Measurements from ENCODE around the gene COPZ2. TPM values are rescaled to one million over a fixed set of nuclear protein-coding genes. Genes with fewer than 3 reads are reported as not detected.
"Not testable (repeated sequence)": the region's sequence is repeated elsewhere in the genome, so short reads cannot be mapped to it uniquely, and the experiment has no call there.

Gene COPZ2, protein sequence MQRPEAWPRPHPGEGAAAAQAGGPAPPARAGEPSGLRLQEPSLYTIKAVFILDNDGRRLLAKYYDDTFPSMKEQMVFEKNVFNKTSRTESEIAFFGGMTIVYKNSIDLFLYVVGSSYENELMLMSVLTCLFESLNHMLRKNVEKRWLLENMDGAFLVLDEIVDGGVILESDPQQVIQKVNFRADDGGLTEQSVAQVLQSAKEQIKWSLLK
- not detected for total RNA-seq
- polyA plus RNA-seq (2013, experiment 1 of 2), result 9.0 TPM
- polyA plus RNA-seq (2013, experiment 2 of 2), result 1.4 TPM
- long read RNA-seq, experiment 1, result 0 reads
- long read RNA-seq, experiment 2, result 0 reads
- long read RNA-seq, experiment 3, result 0 reads
- long read RNA-seq, experiment 4, result 0 reads

DNA sequence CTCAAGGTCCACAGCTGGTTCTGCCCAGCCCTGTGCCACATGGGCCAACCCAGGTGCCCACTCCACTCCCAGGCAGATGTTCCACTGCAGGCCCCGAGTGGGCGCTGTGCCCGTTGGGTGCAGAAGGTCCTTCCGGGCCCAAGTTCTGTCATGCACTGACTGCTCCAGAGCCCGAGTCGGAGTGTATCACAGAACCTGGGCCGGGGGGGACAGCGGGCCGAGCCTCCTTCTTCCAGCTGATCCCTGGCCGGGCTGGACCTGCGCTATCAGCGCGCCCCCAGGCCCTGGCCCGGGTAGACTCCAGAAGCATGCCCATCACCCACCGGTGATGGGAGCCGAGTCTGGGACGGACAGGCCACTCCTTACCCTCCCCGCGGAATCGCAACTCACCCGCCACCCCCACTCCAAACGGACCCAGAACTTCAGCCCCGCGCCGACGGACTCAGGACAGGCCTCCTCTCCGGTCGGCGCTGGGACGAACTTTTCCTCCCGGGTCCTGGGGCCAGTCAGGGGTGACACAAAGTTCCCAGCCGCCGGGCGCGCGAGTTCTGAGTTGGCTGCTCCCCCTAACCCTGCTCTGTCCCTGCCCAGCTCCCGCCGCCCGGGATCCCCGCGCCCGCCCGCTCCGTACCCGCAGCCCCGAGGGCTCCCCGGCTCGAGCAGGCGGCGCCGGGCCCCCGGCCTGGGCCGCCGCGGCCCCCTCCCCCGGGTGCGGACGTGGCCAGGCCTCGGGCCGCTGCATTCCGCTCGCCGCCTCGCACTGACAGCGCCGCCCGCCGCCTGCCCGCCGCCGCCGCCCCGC, at the start of gene COPZ2:
TSS of gene COPZ2 (minus strand) at position 762 of the 802 bp plus-strand sequence. CDS start at position 742, 20 bp downstream.
- Histone ChIP-seq H3K36me3 (ENCODE audit: control insufficient read depth, insufficient read depth, low read length) (no peaks in the 10 kb centered on the region), H3K4me3 (ENCODE audit: low read length) (peak within 1 kb of the TSS; percentile 64), H3K27ac (ENCODE audit: low read depth, low read length) (no peak within 1 kb of the TSS), H3K9ac (ENCODE audit: extremely low read depth, low read length, poor library complexity, severe bottlenecking) (no peak within 1 kb of the TSS), H3K9me3 (ENCODE audit: control insufficient read depth, low read length) (no peaks in the 10 kb centered on the region), H3K27me3 (ENCODE audit: control insufficient read depth, insufficient read depth, low read length, poor library complexity, severe bottlenecking) (peaks cover 44% of the 10 kb centered on the region), H3K4me1 (ENCODE audit: control insufficient read depth, insufficient read depth, low read length) (no peaks in the 10 kb centered on the region)
- WGBS, 2 experiments (ENCODE audit: insufficient coverage in 1 of 2, insufficient read length in 1 of 2), result 11 to 14% methylated on average over 10 to 73 of the region's 73 CpGs
- Mint-ChIP-seq H3K36me3 (ENCODE audit: low read depth) (no peaks in the 10 kb centered on the region), H3K9me3 (no peaks in the 10 kb centered on the region), H3K27ac (no peak within 1 kb of the TSS), H3K4me1 (peaks cover 3% of the 10 kb centered on the region), H3K4me3 (peak within 1 kb of the TSS; percentile 61), H3K27me3 (ENCODE audit: insufficient read depth) (peaks cover 69% of the 10 kb centered on the region)
- TF ChIP-seq, protein P1, sequence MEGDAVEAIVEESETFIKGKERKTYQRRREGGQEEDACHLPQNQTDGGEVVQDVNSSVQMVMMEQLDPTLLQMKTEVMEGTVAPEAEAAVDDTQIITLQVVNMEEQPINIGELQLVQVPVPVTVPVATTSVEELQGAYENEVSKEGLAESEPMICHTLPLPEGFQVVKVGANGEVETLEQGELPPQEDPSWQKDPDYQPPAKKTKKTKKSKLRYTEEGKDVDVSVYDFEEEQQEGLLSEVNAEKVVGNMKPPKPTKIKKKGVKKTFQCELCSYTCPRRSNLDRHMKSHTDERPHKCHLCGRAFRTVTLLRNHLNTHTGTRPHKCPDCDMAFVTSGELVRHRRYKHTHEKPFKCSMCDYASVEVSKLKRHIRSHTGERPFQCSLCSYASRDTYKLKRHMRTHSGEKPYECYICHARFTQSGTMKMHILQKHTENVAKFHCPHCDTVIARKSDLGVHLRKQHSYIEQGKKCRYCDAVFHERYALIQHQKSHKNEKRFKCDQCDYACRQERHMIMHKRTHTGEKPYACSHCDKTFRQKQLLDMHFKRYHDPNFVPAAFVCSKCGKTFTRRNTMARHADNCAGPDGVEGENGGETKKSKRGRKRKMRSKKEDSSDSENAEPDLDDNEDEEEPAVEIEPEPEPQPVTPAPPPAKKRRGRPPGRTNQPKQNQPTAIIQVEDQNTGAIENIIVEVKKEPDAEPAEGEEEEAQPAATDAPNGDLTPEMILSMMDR (conservative IDR thresholded peaks at IDR 0.05), result peak; percentile 70
- peak; percentile 85 for DNase-seq

DNA sequence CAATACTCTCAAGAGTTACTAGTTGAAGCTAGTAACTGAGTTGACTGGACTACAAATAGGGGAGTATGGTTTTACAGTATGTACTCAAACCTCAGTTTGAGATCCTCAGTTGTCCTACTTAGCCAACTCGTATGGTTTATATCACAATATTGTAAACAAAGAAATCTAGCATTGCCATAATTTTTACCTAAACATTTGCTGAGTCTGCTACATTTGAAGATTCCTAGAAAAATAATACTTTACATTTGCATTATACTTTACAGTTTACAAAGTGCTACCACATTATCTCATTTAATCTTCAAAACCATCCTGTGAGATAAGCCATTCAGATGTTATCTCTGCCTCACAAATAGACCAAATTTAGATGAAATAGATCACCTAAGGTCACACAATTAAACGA, 47.3 kb upstream of the COPZ2 start:
- 84 to 100% methylated on average over 2 of the region's 2 CpGs for WGBS, 2 experiments (ENCODE audit: insufficient coverage in 1 of 2, insufficient read length in 1 of 2)
- H3K36me3 Mint-ChIP-seq (ENCODE audit: low read depth), result peaks cover 10% of the 10 kb centered on the region
- no peak overlapping the region for H3K27ac Mint-ChIP-seq

DNA sequence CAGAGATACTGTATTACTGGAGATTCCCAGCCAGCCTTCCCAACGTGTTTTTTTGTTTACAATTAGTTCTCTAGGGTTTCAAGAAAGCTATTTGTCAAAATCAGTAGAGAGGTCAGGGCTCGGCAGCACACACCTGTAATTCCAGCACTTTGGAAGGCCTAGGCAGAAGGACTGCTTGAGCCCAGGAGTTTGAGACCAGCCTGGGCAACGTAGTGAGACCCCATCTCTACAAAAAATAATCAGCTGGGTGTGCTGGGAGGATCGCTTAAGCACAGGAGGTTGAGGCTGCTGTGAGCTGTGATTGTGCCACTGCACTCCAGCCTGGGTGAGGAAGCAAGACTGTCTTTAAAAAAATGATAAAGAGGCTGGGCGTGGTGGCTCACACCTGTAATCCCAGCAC, 44.3 kb upstream of the COPZ2 start:
- H3K4me3 Mint-ChIP-seq, result no peak overlapping the region
- H3K27ac Mint-ChIP-seq, result peak overlapping the region; percentile 66
- no peak overlapping the region for H3K27ac ChIP-seq (ENCODE audit: low read depth, low read length)
- DNase-seq, result no peak
- 83 to 93% methylated on average over 4 to 5 of the region's 5 CpGs for WGBS, 2 experiments (ENCODE audit: insufficient coverage in 1 of 2, insufficient read length in 1 of 2)
- TF ChIP-seq, protein P1 (conservative IDR thresholded peaks at IDR 0.05), result no peak
- H3K4me3 ChIP-seq (ENCODE audit: low read length), result no peak overlapping the region
- H3K4me1 ChIP-seq (ENCODE audit: control insufficient read depth, insufficient read depth, low read length), result no peaks in the 10 kb centered on the region
- H3K36me3 ChIP-seq (ENCODE audit: control insufficient read depth, insufficient read depth, low read length), result peaks cover 3% of the 10 kb centered on the region
- H3K27me3 ChIP-seq (ENCODE audit: control insufficient read depth, insufficient read depth, low read length, poor library complexity, severe bottlenecking), result no peaks in the 10 kb centered on the region
- no peak overlapping the region for H3K9ac ChIP-seq (ENCODE audit: extremely low read depth, low read length, poor library complexity, severe bottlenecking)
- H3K9me3 ChIP-seq (ENCODE audit: control insufficient read depth, low read length), result no peaks in the 10 kb centered on the region
- H3K36me3 Mint-ChIP-seq (ENCODE audit: low read depth), result peaks cover 8% of the 10 kb centered on the region
- H3K4me1 Mint-ChIP-seq, result peaks cover 14% of the 10 kb centered on the region
- no peaks in the 10 kb centered on the region for H3K27me3 Mint-ChIP-seq (ENCODE audit: insufficient read depth)
- no peaks in the 10 kb centered on the region for H3K9me3 Mint-ChIP-seq

More for the DNA sequence above, 47.3 kb upstream of the COPZ2 start:
- Mint-ChIP-seq H3K4me3 (no peak overlapping the region), H3K9me3 (no peaks in the 10 kb centered on the region), H3K4me1 (peaks cover 14% of the 10 kb centered on the region), H3K27me3 (ENCODE audit: insufficient read depth) (no peaks in the 10 kb centered on the region)
- H3K27ac ChIP-seq (ENCODE audit: low read depth, low read length), result no peak overlapping the region
- DNase-seq, result no peak
- no peak overlapping the region for H3K4me3 ChIP-seq (ENCODE audit: low read length)
- H3K9me3 ChIP-seq (ENCODE audit: control insufficient read depth, low read length), result no peaks in the 10 kb centered on the region
- H3K27me3 ChIP-seq (ENCODE audit: control insufficient read depth, insufficient read depth, low read length, poor library complexity, severe bottlenecking), result no peaks in the 10 kb centered on the region
- no peak overlapping the region for H3K9ac ChIP-seq (ENCODE audit: extremely low read depth, low read length, poor library complexity, severe bottlenecking)
- H3K4me1 ChIP-seq (ENCODE audit: control insufficient read depth, insufficient read depth, low read length), result no peaks in the 10 kb centered on the region
- H3K36me3 ChIP-seq (ENCODE audit: control insufficient read depth, insufficient read depth, low read length), result no peaks in the 10 kb centered on the region
- TF ChIP-seq, protein P1 (conservative IDR thresholded peaks at IDR 0.05), result no peak

DNA sequence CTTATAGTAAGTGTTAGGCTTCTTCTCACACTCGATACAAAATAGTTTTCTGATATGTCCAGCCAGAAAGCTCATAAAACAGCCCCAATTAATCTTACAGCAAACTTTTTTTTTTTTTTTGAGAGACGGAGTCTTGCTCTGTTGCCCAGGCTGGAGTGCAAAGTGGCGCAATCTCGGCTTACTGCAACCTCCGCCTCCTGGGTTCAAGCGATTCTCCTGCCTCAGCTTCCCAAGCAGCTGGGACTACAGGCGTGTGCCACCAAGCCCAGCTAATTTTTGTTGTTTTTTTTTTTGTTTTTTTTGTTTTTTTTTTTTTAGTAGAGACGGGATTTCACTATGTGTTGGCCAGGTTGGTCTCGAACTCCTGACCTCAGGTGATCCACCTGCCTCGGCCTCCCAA, 39.6 kb upstream of the COPZ2 start:
- not testable (repeated sequence) for H3K4me3 Mint-ChIP-seq; H3K4me1 ChIP-seq (ENCODE audit: control insufficient read depth, insufficient read depth, low read length); H3K4me1 Mint-ChIP-seq; H3K9me3 ChIP-seq (ENCODE audit: control insufficient read depth, low read length); DNase-seq; H3K27me3 ChIP-seq (ENCODE audit: control insufficient read depth, insufficient read depth, low read length, poor library complexity, severe bottlenecking); H3K4me3 ChIP-seq (ENCODE audit: low read length); H3K27ac Mint-ChIP-seq; H3K9ac ChIP-seq (ENCODE audit: extremely low read depth, low read length, poor library complexity, severe bottlenecking); H3K27me3 Mint-ChIP-seq (ENCODE audit: insufficient read depth); H3K9me3 Mint-ChIP-seq; H3K27ac ChIP-seq (ENCODE audit: low read depth, low read length)
- 93% methylated on average over 10 of the region's 10 CpGs; no CpG with 5 or more reads in 1 of the 2 experiments for WGBS, 2 experiments (ENCODE audit: insufficient coverage in 1 of 2, insufficient read length in 1 of 2)
- H3K36me3 Mint-ChIP-seq (ENCODE audit: low read depth), result peaks cover 45% of the 10 kb centered on the region
- peaks cover 48% of the 10 kb centered on the region for H3K36me3 ChIP-seq (ENCODE audit: control insufficient read depth, insufficient read depth, low read length)

Data from endodermal cell (in vitro differentiated cells).